ENCODE results near the gene EPOP.
A peak's percentile ranks its signal among the peaks of the same experiment; 100 is the strongest.

Gene EPOP

GRCh38 chr17:38674749-38675615 lies at the start of gene EPOP:
EPOP (minus strand) TSS chr17:38674957; CDS start chr17:38674495, 462 bp downstream.
- Mint-ChIP-seq H3K4me1 (peaks cover 16% of the 10 kb centered on the region), H3K36me3 (ENCODE audit: low read depth) (no peaks in the 10 kb centered on the region), H3K9me3 (no peaks in the 10 kb centered on the region), H3K27me3 (ENCODE audit: low read depth) (peaks cover 64% of the 10 kb centered on the region), H3K27ac (no peak within 1 kb of the TSS), H3K4me3 (peak within 1 kb of the TSS; percentile 47 to 67 (median 64))
- no peak for TF ChIP-seq CTCF (IDR thresholded peaks at IDR 0.05; ENCODE audit: unreplicated experiment in 3 of 3)

GRCh38 chr17:38721802-38722201 lies 47.0 kb upstream of the EPOP start:
- no peak for TF ChIP-seq CTCF (IDR thresholded peaks at IDR 0.05; ENCODE audit: unreplicated experiment in 3 of 3)
- Mint-ChIP-seq H3K27ac (no peak overlapping the region), H3K9me3 (no peaks in the 10 kb centered on the region), H3K4me3 (no peak overlapping the region), H3K27me3 (ENCODE audit: low read depth) (no peaks in the 10 kb centered on the region), H3K36me3 (ENCODE audit: low read depth) (peaks cover 35% of the 10 kb centered on the region), H3K4me1 (peaks cover 28% of the 10 kb centered on the region)

GRCh38 chr17:38720941-38721340 lies 46.2 kb upstream of the EPOP start:
- no peak overlapping the region for H3K4me3 Mint-ChIP-seq
- no peak overlapping the region for H3K27ac Mint-ChIP-seq
- TF ChIP-seq CTCF (IDR thresholded peaks at IDR 0.05; ENCODE audit: unreplicated experiment in 3 of 3) = no peak

GRCh38 chr17:38719943-38720641 lies 45.3 kb upstream of the EPOP start:
- H3K36me3 Mint-ChIP-seq (ENCODE audit: low read depth) = peaks cover 47% of the 10 kb centered on the region
- no peaks in the 10 kb centered on the region for H3K27me3 Mint-ChIP-seq (ENCODE audit: low read depth)

More at GRCh38 chr17:38720941-38721340, 46.2 kb upstream of the EPOP start:
- H3K36me3 Mint-ChIP-seq (ENCODE audit: low read depth) = peaks cover 39% of the 10 kb centered on the region
- H3K9me3 Mint-ChIP-seq = no peaks in the 10 kb centered on the region
- H3K27me3 Mint-ChIP-seq (ENCODE audit: low read depth) = no peaks in the 10 kb centered on the region
- peaks cover 30% of the 10 kb centered on the region for H3K4me1 Mint-ChIP-seq

GRCh38 chr17:38719289-38719942 lies 44.7 kb upstream of the EPOP start:
- H3K27ac Mint-ChIP-seq = peak overlapping the region; percentile 58 to 81 (median 62)
- H3K4me1 Mint-ChIP-seq = peaks cover 29% of the 10 kb centered on the region
- no peaks in the 10 kb centered on the region for H3K27me3 Mint-ChIP-seq (ENCODE audit: low read depth)
- H3K36me3 Mint-ChIP-seq (ENCODE audit: low read depth) = peaks cover 52% of the 10 kb centered on the region
- H3K4me3 Mint-ChIP-seq = peak overlapping the region; percentile 46 to 75 (median 59)
- no peak for TF ChIP-seq CTCF (IDR thresholded peaks at IDR 0.05; ENCODE audit: unreplicated experiment in 3 of 3)
- no peaks in the 10 kb centered on the region for H3K9me3 Mint-ChIP-seq

More at GRCh38 chr17:38719943-38720641, 45.3 kb upstream of the EPOP start:
- Mint-ChIP-seq H3K4me3 (peak overlapping the region; percentile 66 to 80 (median 75)), H3K9me3 (no peaks in the 10 kb centered on the region), H3K4me1 (peaks cover 30% of the 10 kb centered on the region), H3K27ac (peak overlapping the region in 2 of 3 experiments; percentile 79 to 80)
- no peak for TF ChIP-seq CTCF (IDR thresholded peaks at IDR 0.05; ENCODE audit: unreplicated experiment in 3 of 3)

All from nephron (organoid).